Skeletal muscle tissue (tissue), 4 donors: Measurements from ENCODE around the gene TMED9. TPM values are rescaled to one million over a fixed set of nuclear protein-coding genes. Genes with fewer than 3 reads are reported as not detected.

Experiments
- H3K27ac ChIP-seq: one replicate; pipeline ENCODE4 v1.7.0; 2013; ENCODE audit warnings: mild to moderate bottlenecking, low read depth, low read length, inconsistent platforms
- H3K27me3 ChIP-seq, 3 donors: one replicate each; pipeline ENCODE4 v1.7.0; 2013; ENCODE audit warnings: low read length in 3 of 3; ENCODE audit not compliant: control insufficient read depth in 3 of 3, insufficient read depth in 3 of 3
- H3K36me3 ChIP-seq, 3 donors: one replicate each; pipeline ENCODE4 v1.7.0; 2013; ENCODE audit warnings: low read length in 3 of 3; ENCODE audit not compliant: control insufficient read depth in 3 of 3, insufficient read depth in 3 of 3
- H3K4me1 ChIP-seq, 3 donors: one replicate each; pipeline ENCODE4 v1.7.0; 2013; ENCODE audit warnings: low read length in 3 of 3, mild to moderate bottlenecking in 3 of 3; ENCODE audit not compliant: control insufficient read depth in 3 of 3, insufficient read depth in 3 of 3
- H3K4me3 ChIP-seq, 3 donors: one replicate each; pipeline ENCODE4 v1.7.0; 2013; ENCODE audit warnings: low read length in 3 of 3
- H3K9ac ChIP-seq, 3 donors: one replicate each; pipeline ENCODE4 v1.7.0; 2013; ENCODE audit warnings: low read length in 3 of 3, mild to moderate bottlenecking in 3 of 3, moderate library complexity in 2 of 3, low read depth in 1 of 3
- H3K9me3 ChIP-seq, 3 donors: one replicate each; pipeline ENCODE4 v1.7.0; 2013; ENCODE audit warnings: low read length in 3 of 3; ENCODE audit not compliant: control insufficient read depth in 3 of 3
- total RNA-seq: library from RNA; depleted of rRNA; stranded (reverse); fragments of >200 nt; gene quantifications from one replicate; pipeline ENCODE4 v1.2.3, GENCODE V29; 2014
- donor health status: Osteomylitis.

Gene TMED9
- 37.6 TPM for total RNA-seq

DNA sequence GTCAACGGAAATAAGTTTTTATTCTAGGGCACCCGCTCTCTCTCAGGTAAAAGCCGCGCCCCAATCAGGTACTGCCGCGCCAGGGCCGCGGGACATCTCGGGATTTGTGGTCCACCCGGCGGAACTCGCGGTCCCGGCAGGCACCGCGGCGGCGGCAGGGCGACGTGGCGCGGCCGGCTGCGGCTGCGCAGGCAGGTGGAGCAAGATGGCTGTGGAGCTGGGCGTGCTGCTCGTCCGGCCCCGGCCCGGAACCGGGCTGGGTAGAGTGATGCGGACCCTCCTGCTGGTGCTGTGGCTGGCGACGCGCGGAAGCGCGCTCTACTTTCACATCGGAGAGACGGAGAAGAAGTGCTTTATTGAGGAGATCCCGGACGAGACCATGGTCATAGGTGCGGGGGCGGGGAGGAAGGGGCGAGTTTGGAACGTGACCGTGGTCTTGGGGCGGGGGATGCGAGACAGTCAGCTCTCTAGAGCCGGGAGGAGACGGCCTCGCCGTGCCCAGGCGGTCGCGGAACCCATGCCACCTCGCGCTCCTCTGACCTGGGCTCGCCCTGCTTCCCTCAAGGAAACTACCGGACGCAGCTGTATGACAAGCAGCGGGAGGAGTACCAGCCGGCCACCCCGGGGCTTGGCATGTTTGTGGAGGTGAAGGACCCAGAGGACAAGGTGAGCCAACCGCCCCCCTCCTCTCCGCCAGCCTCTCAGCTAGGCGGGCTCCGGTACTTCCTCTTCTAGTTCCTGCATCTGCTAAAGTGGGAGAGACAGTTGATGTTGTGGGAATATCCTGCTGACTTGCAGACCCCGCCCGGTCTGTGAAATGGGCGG lies at the start of gene TMED9:
Gene TMED9, plus strand, starts transcription at position 194 of the 825 bp plus-strand sequence. Its CDS starts 12 bp downstream, at position 206.
- Histone ChIP-seq H3K4me3 (peak within 1 kb of the TSS; percentile 81 to 91 (median 91)), H3K36me3 (peaks cover 35 to 36% (median 36%) of the 10 kb centered on the region in 3 donors), H3K27me3 (peaks cover 0 to 9% (median 4%) of the 10 kb centered on the region in 3 donors), H3K9ac (peak within 1 kb of the TSS; percentile 85 to 92 (median 87)), H3K4me1 (peaks cover 6 to 13% (median 11%) of the 10 kb centered on the region in 3 donors), H3K9me3 (no peaks in the 10 kb centered on the region), H3K27ac (peak within 1 kb of the TSS; percentile 40)

DNA sequence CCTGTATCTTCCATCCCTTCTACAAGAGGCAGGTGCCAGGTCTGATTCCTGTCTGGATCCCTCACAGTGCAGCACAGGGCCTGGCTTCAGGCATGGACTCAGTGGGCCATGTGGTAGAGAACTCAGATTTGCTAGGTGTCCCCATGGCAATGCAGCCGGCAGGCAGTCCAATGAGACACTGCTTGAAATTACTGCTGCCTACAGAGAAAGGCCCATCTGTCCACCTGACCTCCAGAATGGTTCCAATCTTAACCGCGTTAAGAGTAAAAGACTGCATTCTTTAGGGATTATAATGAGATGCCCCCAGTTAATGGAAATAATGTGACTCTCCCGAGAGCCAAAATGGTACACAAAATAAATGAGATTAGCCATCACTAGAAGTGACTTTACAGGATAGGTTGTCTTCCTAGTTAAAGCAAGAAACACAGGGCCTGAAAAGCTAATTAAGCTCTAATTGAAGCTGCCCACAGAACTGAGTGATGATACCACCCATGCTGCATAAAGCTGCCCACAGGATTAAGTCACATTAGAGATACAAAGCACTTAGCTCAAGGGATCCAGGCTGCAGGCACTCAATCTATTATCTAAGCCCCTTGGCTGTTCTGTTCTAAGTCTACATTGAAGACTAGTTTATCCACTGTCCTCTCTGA lies 49.1 kb upstream of the TMED9 start:
- no peaks in the 10 kb centered on the region for H3K9me3 ChIP-seq
- H3K27me3 ChIP-seq = no peaks in the 10 kb centered on the region
- peak overlapping the region; percentile 22 for H3K27ac ChIP-seq
- no peak overlapping the region for H3K4me3 ChIP-seq
- H3K9ac ChIP-seq = peak overlapping the region in 1 of 3 donors; percentile 44
- peaks cover 59 to 77% (median 76%) of the 10 kb centered on the region in 3 donors for H3K4me1 ChIP-seq
- peaks cover 3 to 8% (median 7%) of the 10 kb centered on the region in 3 donors for H3K36me3 ChIP-seq

DNA sequence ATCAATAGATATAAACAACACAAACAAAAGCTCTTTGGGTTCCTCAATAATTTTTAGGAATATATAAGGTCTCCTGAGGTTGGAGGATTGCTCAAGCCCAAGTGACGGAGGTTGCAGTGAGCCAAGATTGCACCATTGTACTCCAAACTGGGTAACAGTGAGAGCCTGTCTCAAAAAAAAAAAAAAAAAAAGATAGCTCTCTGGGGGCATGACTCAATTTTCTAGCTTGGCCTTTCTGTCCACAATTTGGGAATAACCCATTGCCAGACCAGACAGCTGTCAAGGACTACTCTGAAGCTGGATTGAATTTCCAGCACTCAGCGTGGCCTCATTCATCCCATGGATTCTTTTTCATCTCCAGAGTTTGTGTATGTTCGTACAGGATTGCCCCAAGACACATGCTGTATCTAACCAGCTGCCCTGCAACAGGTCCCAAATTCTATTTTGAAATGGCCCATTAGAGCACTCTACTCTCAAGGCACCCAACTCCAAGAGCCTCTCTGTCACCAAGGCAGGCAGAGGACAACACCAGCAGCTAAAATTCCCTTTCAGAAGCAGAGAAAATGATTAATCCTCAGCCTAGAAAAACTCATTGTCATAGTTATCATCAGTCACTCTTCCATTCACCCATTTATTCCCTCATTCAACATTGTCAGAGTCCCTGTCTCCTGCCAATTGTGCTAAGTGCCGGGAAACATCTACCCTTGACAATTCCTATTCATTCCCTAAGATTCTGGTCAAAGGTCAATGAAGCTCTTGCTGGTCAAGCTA lies 46.3 kb upstream of the TMED9 start:
- Histone ChIP-seq H3K9ac (peak overlapping the region; percentile 1 to 65 (median 39)), H3K27me3 (no peaks in the 10 kb centered on the region), H3K4me3 (peak overlapping the region in 2 of 3 donors; percentile 22 to 64), H3K9me3 (no peaks in the 10 kb centered on the region), H3K27ac (peak overlapping the region; percentile 83), H3K36me3 (no peaks in the 10 kb centered on the region), H3K4me1 (peaks cover 53 to 73% (median 73%) of the 10 kb centered on the region in 3 donors)

DNA sequence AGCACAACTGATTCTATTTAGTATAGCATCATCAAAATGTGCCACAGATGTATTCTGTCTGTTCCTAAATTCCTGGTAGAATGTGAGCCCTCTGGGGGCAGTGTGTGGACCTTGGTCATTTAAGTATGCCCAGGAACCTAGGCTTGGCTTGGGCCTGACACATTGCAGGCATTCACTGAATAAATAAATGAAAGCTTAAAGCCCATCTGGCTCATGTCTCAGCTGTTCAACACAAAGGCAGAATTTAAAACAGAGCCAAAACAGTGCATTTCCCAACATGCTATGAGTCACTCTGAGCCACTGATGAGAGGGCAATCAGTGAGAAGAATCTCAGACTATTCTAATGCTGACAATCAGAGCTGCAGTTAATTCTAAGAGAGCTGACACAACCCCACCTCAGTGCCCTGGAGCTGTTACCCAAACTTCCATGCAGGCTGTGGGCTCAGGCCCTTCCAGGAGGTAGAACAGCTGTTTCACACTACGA lies 45.7 kb upstream of the TMED9 start:
- Histone ChIP-seq H3K36me3 (no peaks in the 10 kb centered on the region), H3K4me1 (peaks cover 53 to 69% (median 68%) of the 10 kb centered on the region in 3 donors), H3K9ac (peak overlapping the region; percentile 52 to 66 (median 55))

GRCh38 chr5:177547736-177548135 lies 44.3 kb upstream of the TMED9 start:
- Histone ChIP-seq H3K27ac (peak overlapping the region; percentile 20), H3K9ac (no peak overlapping the region)

More for the DNA sequence above, 45.7 kb upstream of the TMED9 start:
- H3K27me3 ChIP-seq = no peaks in the 10 kb centered on the region
- no peaks in the 10 kb centered on the region for H3K9me3 ChIP-seq
- H3K4me3 ChIP-seq = peak overlapping the region; percentile 22 to 64 (median 30)
- H3K27ac ChIP-seq = peak overlapping the region; percentile 83

GRCh38 chr5:177548495-177548894 lies 43.5 kb upstream of the TMED9 start:
- Histone ChIP-seq H3K27me3 (no peaks in the 10 kb centered on the region), H3K36me3 (peaks cover 5 to 10% (median 9%) of the 10 kb centered on the region in 3 donors), H3K4me3 (no peak overlapping the region), H3K9me3 (no peaks in the 10 kb centered on the region), H3K4me1 (peaks cover 54 to 75% (median 73%) of the 10 kb centered on the region in 3 donors), H3K9ac (peak overlapping the region in 1 of 3 donors; percentile 23), H3K27ac (peak overlapping the region; percentile 13)

More at GRCh38 chr5:177547736-177548135, 44.3 kb upstream of the TMED9 start:
- Histone ChIP-seq H3K27me3 (no peaks in the 10 kb centered on the region), H3K4me3 (peak overlapping the region in 1 of 3 donors; percentile 31), H3K9me3 (no peaks in the 10 kb centered on the region), H3K4me1 (peaks cover 53 to 75% (median 73%) of the 10 kb centered on the region in 3 donors), H3K36me3 (peaks cover 2 to 6% (median 5%) of the 10 kb centered on the region in 3 donors)

DNA sequence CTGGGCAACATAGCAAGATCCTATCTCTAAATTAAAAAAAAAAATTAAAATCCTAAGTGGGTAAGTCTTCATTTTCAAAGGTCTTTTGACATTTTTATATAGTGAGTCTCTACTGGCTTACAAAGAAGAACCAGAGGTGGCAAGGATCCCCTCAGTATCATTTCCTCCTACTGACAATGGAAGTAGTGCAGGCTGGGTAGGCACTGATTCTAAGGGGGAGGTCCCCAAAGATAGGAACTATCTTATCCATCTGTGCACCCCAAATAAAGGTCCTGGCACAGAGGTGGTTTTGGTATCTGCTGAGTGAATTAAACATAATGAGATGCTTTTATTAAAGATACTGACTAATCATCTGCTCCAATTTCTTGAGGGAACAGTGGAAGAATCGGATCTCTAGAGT lies 41.9 kb upstream of the TMED9 start:
- H3K9ac ChIP-seq = no peak overlapping the region
- no peak overlapping the region for H3K4me3 ChIP-seq
- H3K9me3 ChIP-seq = no peaks in the 10 kb centered on the region
- H3K27ac ChIP-seq = no peak overlapping the region
- no peaks in the 10 kb centered on the region for H3K27me3 ChIP-seq
- H3K36me3 ChIP-seq = peaks cover 5 to 10% (median 9%) of the 10 kb centered on the region in 3 donors
- peaks cover 55 to 73% (median 67%) of the 10 kb centered on the region in 3 donors for H3K4me1 ChIP-seq

GRCh38 chr5:177552839-177553455 lies 39.1 kb upstream of the TMED9 start:
- peaks cover 52 to 70% (median 61%) of the 10 kb centered on the region in 3 donors for H3K4me1 ChIP-seq
- H3K27ac ChIP-seq = peak overlapping the region; percentile 65
- peak overlapping the region; percentile 79 to 87 (median 82) for H3K9ac ChIP-seq

More at GRCh38 chr5:177552839-177553455, 39.1 kb upstream of the TMED9 start:
- H3K36me3 ChIP-seq = peaks cover 5 to 10% (median 9%) of the 10 kb centered on the region in 3 donors
- no peaks in the 10 kb centered on the region for H3K27me3 ChIP-seq
- H3K4me3 ChIP-seq = peak overlapping the region; percentile 79 to 86 (median 80)
- no peaks in the 10 kb centered on the region for H3K9me3 ChIP-seq
